C4-2B (cell line): ENCODE measurements around the gene RAD23B.

Experiments
- ZFX ChIP-seq: fragments of 450-650 bp; IDR thresholded peaks from 2 replicates; pipeline ENCODE4 v1.6.1; 2017
- TF ChIP-seq, protein P1 (sequence below): fragments of 450-650 bp; conservative IDR thresholded peaks from 2 replicates; pipeline ENCODE4 v1.5.1; 2017; ENCODE audit warnings: mild to moderate bottlenecking

DNA sequence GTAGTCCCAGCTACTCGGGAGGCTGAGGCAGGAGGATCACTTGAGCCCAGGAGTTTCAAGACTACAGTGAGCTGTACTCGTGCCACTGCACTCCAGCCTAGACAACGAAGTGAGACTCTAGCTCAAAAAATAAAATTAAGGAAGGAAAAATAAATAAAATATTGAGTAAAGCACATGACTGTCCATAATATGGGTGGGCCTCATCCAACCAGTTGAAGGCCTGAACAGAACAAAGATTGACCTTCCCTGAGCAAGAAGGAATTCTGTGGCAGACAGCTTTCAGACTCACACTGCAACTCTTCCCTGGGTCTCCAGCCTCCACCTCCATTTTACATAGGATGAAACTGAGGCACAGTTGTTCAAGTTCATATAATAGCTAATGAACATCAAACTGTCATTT lies 72.3 kb downstream of the RAD23B start:
- TF ChIP-seq, protein P1, sequence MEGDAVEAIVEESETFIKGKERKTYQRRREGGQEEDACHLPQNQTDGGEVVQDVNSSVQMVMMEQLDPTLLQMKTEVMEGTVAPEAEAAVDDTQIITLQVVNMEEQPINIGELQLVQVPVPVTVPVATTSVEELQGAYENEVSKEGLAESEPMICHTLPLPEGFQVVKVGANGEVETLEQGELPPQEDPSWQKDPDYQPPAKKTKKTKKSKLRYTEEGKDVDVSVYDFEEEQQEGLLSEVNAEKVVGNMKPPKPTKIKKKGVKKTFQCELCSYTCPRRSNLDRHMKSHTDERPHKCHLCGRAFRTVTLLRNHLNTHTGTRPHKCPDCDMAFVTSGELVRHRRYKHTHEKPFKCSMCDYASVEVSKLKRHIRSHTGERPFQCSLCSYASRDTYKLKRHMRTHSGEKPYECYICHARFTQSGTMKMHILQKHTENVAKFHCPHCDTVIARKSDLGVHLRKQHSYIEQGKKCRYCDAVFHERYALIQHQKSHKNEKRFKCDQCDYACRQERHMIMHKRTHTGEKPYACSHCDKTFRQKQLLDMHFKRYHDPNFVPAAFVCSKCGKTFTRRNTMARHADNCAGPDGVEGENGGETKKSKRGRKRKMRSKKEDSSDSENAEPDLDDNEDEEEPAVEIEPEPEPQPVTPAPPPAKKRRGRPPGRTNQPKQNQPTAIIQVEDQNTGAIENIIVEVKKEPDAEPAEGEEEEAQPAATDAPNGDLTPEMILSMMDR = no peak
- TF ChIP-seq ZFX = no peak
